AG09319 (cell line): Measurements from ENCODE around the gene ADAMTS20.

Experiments
- DNase-seq: peaks from one replicate; pipeline ENCODE4 v3.0.0-alpha.2; 2010; ENCODE audit warnings: low read depth; ENCODE audit errors: extremely low read depth
- CTCF ChIP-seq: IDR thresholded peaks from 2 replicates; pipeline ENCODE4 v1.5.1; 2011; ENCODE audit warnings: low read depth, mild to moderate bottlenecking, inconsistent platforms, low read length, moderate library complexity

Gene ADAMTS20

GRCh38 chr12:43436597-43436996 is 115.4 kb downstream of the ADAMTS20 start:
- no peak for DNase-seq
- TF ChIP-seq CTCF = no peak

DNA sequence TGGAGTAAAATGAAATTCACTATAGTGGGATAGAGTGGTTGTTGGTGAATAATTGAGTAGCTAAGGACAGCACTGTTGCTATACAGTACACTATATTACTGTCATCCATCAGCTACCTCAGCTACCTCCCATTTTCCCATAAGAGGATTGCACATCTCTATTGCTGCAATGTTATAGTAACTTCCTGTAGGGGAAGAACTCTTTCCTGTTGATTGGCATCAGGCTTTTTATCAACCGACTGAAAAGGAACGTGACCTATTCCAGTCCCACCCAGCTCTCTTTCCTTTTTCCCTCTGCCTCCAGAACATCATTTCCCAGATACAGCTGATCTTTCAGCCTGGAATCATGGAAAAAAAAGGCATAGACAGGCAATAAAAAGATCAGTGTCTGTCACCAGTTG is 117.4 kb downstream of the ADAMTS20 start:
- no peak for DNase-seq
- TF ChIP-seq CTCF = no peak

- DNase-seq = no peak
- TF ChIP-seq CTCF = no peak
Observed at GRCh38 chr12:43428088-43428600, 123.9 kb downstream of the ADAMTS20 start.

- no peak for DNase-seq
- no peak for TF ChIP-seq CTCF
Observed at GRCh38 chr12:43425361-43425760, 126.6 kb downstream of the ADAMTS20 start.

DNA sequence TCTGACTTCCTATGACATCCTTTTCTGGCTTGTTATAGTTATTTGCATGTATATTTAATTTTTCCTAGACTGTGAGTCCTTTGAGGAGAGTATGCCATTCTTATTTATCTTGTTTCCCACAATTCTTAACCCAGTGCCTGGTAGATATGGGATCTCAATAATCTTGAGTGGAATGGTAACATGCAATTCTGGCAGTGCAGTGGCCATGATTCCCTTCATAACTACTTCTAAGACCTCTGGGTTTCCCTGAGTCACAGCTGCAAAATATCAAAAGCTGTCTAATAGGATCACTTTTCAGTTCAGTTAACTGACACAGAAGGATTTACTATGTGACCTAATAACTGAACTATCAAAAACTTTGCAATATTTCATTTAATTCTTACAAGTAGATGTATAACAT is 135.0 kb downstream of the ADAMTS20 start:
- no peak for TF ChIP-seq CTCF
- no peak for DNase-seq

GRCh38 chr12:43407816-43408645 is 144.0 kb downstream of the ADAMTS20 start:
- TF ChIP-seq CTCF = no peak
- DNase-seq = no peak

- no peak for DNase-seq
- no peak for TF ChIP-seq CTCF
Observed at GRCh38 chr12:43406801-43407200, 145.2 kb downstream of the ADAMTS20 start.
